ENCODE results near the gene KCNQ1.

DNA sequence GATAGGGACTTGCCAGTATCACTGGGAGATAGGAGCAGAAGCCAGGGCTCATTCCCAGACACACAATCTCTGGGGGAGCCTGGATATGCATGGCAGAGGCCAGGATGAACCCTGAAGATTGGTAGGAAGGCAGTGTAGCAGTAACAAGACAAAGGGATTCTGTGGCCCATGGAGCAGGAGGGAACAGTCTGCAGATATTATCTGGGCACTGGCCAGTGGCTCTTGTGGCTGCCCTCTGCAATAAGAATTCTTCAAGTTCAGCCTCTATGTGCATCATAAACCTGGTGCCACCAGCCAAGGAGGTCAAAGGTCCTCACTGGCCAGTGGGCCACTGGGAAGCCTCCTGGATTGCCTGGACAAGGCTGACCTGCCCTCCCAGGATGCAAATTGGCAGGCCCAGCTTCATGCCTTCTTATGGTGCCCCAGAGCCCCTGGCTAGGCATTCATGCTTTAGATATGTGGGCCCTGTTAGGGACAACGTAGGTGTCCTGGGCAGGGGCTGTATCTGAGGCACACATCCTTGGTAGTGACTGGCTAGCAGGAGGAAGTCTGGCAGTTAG lies 225.8 kb downstream of the KCNQ1 start:
- no peak for TF ChIP-seq GATA3 (IDR thresholded peaks at IDR 0.05; ENCODE audit: low read depth, low read length)
- no peak for TF ChIP-seq GATA2 (IDR thresholded peaks at IDR 0.05; ENCODE audit: low read depth, low read length)
